ENCODE measurements around the gene PLOD3.

- TF ChIP-seq, protein P1, sequence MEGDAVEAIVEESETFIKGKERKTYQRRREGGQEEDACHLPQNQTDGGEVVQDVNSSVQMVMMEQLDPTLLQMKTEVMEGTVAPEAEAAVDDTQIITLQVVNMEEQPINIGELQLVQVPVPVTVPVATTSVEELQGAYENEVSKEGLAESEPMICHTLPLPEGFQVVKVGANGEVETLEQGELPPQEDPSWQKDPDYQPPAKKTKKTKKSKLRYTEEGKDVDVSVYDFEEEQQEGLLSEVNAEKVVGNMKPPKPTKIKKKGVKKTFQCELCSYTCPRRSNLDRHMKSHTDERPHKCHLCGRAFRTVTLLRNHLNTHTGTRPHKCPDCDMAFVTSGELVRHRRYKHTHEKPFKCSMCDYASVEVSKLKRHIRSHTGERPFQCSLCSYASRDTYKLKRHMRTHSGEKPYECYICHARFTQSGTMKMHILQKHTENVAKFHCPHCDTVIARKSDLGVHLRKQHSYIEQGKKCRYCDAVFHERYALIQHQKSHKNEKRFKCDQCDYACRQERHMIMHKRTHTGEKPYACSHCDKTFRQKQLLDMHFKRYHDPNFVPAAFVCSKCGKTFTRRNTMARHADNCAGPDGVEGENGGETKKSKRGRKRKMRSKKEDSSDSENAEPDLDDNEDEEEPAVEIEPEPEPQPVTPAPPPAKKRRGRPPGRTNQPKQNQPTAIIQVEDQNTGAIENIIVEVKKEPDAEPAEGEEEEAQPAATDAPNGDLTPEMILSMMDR (IDR thresholded peaks at IDR 0.05; ENCODE audit: low read length): peak; percentile 29; the same call in 1 of the 2 replicates
- no peak for TF ChIP-seq EZH2 (IDR thresholded peaks at IDR 0.05; ENCODE audit: borderline replicate concordance, low read length)
Observed at GRCh38 chr7:101156277-101156676, 61.1 kb downstream of the PLOD3 start.
